Retinal pigment epithelial cell (primary cell): Measurements from ENCODE around the gene SLC17A1.

Experiments
- DNase-seq: peaks from one replicate; pipeline ENCODE4 v3.0.0-alpha.2; 2010; ENCODE audit warnings: low read depth
- H3K4me3 ChIP-seq: 2 replicates; pipeline ENCODE4 v1.5.1; 2011; ENCODE audit warnings: mild to moderate bottlenecking, low read length, control low read depth, moderate library complexity
- CTCF ChIP-seq: conservative IDR thresholded peaks from 2 replicates; pipeline ENCODE4 v1.5.1; 2011; ENCODE audit warnings: low read depth, low read length, control low read depth, inconsistent platforms

Gene SLC17A1

GRCh38 chr6:25832670-25833069 is 818 bp upstream of the SLC17A1 start:
- no peak for TF ChIP-seq CTCF
- no peak overlapping the region for H3K4me3 ChIP-seq
- no peak for DNase-seq

- no peak for DNase-seq
- no peak for TF ChIP-seq CTCF
- no peak overlapping the region for H3K4me3 ChIP-seq
Measured at GRCh38 chr6:25832307-25832662, 433 bp upstream of the SLC17A1 start.

- TF ChIP-seq CTCF = no peak
- no peak overlapping the region for H3K4me3 ChIP-seq
- DNase-seq = no peak
Measured at GRCh38 chr6:25830458-25830857, 1.4 kb downstream of the SLC17A1 start.

GRCh38 chr6:25829375-25829774 is 2.5 kb downstream of the SLC17A1 start:
- H3K4me3 ChIP-seq = no peak overlapping the region
- no peak for TF ChIP-seq CTCF
- no peak for DNase-seq

GRCh38 chr6:25821341-25821740 is 10.5 kb downstream of the SLC17A1 start:
- no peak for TF ChIP-seq CTCF
- no peak overlapping the region for H3K4me3 ChIP-seq
- no peak for DNase-seq

- no peak overlapping the region for H3K4me3 ChIP-seq
- no peak for TF ChIP-seq CTCF
- DNase-seq = no peak
Measured at GRCh38 chr6:25816252-25816651, 15.6 kb downstream of the SLC17A1 start.

- H3K4me3 ChIP-seq = no peak overlapping the region
- DNase-seq = no peak
- no peak for TF ChIP-seq CTCF
Measured at GRCh38 chr6:25815194-25815593, 16.7 kb downstream of the SLC17A1 start.
